Activated T-cell treated with anti-CD3 and anti-CD28 coated beads for 48 hours (primary cell): ENCODE measurements around the gene AGAP1.

Experiments used
- DNase-seq: peaks from one replicate; pipeline ENCODE4 v3.0.0-alpha.2; 2020; ENCODE audit warnings: low read depth

Gene AGAP1

GRCh38 chr2:235508371-235509160, 14.7 kb downstream of the AGAP1 start:
- DNase-seq, result no peak

GRCh38 chr2:235510318-235510717, 16.5 kb downstream of the AGAP1 start:
- no peak for DNase-seq

DNA sequence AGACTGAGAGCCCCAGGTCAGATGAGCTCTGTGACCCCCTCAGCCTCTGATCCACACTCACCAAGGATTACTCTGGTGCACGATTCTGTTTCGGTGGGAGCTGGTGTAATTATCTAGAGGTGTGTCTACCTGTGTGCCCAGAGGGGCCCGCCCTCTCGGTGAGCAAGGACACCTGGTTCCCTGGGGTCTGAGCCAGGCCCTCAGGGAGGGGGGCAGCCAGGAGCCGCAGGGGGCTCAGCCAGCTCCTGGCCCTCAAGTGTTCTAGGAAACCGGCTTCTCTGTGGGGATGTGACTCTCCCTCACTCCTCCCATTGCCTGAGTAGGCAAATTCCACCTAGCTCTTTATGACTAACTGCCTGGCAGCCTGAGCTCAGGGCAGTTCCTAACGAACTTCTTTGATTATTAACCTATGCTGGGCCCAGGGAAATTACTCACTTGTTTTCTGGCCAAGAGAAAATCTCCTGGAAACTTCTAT, 17.4 kb downstream of the AGAP1 start:
- no peak for DNase-seq

DNA sequence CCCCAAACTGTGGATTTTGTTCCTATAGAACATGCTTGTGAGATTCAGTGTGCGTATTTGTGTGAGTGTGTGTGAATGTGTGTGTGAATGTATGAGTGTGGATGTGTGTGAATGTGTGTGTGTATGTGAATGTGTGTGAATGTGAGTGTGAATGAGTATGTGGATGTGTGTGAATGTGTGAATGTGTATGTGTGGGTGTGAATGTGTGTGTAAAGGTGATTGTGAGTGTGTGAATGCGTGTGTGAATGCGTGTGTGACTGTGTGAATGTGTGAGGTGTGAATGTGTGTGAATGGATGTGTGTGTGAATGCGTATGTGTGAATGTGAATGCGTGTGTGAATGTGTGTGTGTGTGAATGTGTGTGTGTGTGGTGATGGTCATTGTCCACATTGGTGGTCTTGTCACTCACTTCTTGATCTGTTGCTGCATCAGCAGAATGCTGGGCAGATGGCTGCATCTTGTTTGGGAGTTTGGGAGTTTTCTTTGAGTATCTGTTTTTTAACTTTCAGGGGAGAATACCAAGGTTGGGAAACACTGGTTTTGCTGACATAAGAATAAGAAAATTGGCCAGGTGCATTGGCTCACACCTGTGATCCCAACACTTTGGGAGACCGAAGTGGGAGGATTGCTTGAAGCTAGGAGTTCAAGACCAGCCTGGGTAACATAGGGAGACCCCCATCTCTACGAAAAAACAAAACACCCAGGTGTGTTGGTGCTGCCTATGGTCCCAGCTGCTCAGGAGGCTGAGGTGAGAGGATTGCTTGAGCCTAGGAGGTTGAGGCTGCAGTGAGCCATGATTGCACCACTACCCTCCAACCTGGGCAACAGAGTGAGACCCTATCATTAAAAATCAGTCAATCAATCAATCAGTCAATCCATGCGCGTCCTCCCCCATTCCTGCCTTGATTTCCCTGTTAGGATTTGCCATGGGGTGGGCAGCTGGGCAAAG, 18.2 kb downstream of the AGAP1 start:
- no peak for DNase-seq

- DNase-seq, result no peak
These were observed 18.8 kb downstream of the AGAP1 start for GRCh38 chr2:235512699-235513053.

- DNase-seq, result no peak
These were observed 20.3 kb downstream of the AGAP1 start for GRCh38 chr2:235513984-235514626.

- no peak for DNase-seq
These were observed 21.0 kb downstream of the AGAP1 start for GRCh38 chr2:235514627-235515363.

DNA sequence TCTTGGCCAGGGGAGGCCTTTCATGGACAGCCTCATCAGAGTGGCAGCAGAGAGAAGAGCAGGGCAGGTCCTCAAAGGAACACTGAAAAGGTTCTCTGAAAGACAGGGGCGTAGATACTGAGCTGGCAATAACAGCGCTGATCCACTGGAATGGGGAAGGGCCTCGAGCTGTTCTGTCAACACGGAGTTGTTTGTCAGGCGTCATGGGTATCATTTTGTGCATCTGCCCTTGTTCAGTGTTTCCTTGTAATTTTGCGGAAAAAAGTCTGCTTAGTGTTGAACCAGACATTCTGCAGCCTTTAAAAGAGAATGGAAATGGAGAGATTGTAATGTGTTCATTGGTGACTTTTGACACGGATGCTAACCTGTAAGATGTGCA, 21.5 kb downstream of the AGAP1 start:
- DNase-seq, result no peak

DNA sequence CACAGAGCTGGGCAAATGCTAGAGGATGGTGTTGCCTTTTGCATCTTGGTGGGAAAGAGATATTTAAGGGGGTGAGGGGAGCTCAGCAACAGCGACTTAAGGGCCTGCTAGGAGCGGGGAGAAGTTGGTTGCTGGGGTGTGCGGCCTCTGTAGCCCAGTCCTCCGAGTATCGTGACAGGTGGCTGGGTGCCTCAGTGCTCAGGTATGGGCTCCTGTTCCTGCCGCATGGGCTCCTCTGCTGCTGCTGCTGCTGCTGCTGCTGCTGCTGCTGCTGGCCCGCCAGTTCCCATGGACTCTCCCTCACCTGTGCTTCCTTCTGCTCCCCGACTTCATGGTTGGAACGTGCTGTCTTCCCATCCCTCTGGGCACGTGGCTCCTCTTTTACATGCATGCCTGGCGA, 22.0 kb downstream of the AGAP1 start:
- no peak for DNase-seq

DNA sequence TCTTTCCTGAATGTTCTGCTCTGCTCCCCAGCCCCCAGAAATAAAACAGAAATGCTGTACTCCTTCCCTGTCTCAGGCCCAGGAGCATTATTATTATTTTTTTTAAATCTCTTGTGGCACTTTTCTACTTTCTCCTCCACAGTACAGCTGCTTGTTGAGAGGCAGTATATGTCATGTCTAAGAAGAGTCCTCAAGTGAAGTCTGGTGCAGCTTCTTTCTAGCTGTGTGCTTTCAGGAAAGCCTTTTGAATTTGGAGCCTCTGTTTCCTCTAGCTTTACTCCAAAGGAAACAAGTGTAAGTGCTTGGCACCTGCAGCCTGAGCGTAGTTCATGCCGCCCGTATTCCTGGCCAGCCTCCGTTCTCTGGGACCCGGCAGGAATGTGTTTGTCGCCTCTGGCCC, 22.4 kb downstream of the AGAP1 start:
- no peak for DNase-seq

- DNase-seq, result no peak
These were observed 24.7 kb downstream of the AGAP1 start for GRCh38 chr2:235518322-235519090.

- no peak for DNase-seq
These were observed 26.9 kb downstream of the AGAP1 start for GRCh38 chr2:235520787-235521186.

DNA sequence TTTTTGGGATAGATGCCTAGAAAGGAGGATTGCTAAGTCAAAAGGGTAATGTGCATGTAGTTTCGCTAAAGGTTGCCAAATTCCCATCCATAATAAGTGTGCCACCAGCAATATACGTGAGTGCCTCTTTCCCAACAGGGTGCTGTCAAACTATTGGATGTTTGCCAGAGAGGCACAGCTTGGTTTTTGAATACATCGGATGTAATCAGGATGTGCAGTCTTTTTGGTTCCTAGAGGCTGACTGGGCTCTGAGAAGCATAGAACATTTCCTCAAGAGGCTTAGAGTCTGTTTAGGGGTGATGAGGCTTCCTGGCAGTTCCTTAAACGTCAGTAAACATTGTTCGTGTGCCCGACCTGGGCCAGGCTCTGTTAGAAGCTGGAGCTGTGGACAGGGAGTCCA, 28.0 kb downstream of the AGAP1 start:
- no peak for DNase-seq

DNA sequence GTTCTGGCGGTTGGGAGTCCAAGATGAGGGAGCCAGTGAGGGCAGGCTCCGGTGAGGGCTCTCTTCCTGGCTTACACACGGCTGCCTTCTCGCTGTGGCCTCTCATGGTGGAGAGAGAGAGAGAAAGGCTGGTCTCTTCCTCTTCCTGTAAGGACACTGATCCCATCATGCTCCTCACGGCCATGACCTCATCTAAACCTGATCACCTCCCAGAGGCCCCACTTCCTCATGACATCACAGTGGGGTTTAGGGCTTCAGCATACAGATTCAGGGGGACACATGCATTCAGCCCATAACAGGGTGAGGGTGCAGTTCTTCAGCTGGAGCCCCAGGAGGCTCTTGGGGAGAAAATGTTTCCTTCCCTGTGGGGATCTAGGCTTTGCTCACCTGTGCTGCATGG, 29.2 kb downstream of the AGAP1 start:
- no peak for DNase-seq

- DNase-seq, result no peak
These were observed 29.8 kb downstream of the AGAP1 start for GRCh38 chr2:235523486-235524150.

DNA sequence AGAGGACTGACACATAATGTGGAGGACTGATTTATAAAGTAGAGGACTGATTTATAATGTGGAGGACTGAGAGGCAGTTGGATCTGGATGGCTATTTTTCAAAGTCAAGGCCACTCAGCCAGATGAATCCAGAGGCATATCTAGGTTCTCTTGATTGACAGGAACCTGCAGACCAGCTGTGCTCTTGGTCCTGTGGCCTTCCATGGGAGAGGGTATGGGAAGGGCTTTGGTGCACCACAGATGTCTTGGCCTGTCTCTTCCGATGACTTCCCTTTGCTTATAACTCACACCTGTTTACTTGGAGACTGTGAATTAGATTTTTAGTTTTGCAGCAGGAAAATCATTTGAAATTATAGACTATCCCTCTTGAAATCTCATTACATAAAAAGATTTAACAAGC, 32.3 kb downstream of the AGAP1 start:
- DNase-seq, result no peak

GRCh38 chr2:235527806-235528469, 34.1 kb downstream of the AGAP1 start:
- no peak for DNase-seq

- DNase-seq, result no peak
These were observed 35.8 kb downstream of the AGAP1 start for GRCh38 chr2:235529621-235530020.

DNA sequence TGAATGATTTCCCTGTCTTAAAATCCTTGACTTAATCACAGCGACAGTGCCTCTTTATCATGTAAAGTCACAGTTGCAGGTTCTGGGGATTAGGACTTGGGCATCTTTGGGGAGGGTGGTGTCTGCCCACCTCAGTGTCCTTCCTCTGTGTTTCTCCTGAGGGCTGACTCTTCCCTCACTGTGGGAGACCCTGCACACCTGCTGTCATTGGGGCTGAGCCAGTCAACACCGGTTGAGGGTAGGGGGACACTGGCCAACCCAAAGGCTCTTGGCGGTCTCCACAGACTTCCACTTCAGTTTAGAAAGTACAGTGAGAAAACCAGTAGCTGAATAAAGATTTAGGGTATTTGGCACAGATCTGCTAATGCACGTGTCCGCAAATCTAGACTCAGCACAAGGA, 36.9 kb downstream of the AGAP1 start:
- DNase-seq, result no peak

DNA sequence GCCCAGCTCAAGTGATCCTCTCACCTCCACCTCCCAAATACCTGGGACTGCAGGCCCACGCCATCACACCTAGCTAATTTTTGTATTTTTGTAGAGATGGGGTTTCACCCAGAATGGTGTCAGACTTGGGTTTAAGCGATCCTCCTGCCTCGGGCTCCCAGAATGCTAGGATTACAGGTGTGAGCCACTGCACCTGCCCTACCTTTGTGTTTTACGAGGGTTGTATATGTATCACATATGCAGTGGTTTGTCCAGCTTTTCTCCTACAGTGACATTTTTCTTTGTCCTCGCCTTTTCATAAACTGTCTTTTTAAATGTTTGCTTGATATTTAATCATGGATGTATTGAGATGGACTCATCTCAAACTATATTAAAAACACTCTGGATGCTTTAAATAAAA, 38.5 kb downstream of the AGAP1 start:
- DNase-seq, result no peak
